IPS-NIHi7 (cell line): ENCODE results near the gene ABCA10.
"Not testable (repeated sequence)": the region's sequence is repeated elsewhere in the genome, so short reads cannot be mapped to it uniquely, and the experiment has no call there.

Experiments
- DNase-seq: peaks from one replicate; pipeline ENCODE4 v3.0.0; 2012; ENCODE audit warnings: mixed read lengths; ENCODE audit errors: extremely low spot score

The ABCA10 gene

GRCh38 chr17:69168642-69169041 is 60.0 kb downstream of the ABCA10 start:
- not testable (repeated sequence) for DNase-seq

GRCh38 chr17:69166957-69167356 is 61.7 kb downstream of the ABCA10 start:
- DNase-seq: no peak

- no peak for DNase-seq
Observed at GRCh38 chr17:69164206-69164605, 64.4 kb downstream of the ABCA10 start.

GRCh38 chr17:69159418-69159817 is 69.2 kb downstream of the ABCA10 start:
- no peak for DNase-seq

GRCh38 chr17:69154267-69154666 is 74.4 kb downstream of the ABCA10 start:
- no peak for DNase-seq

- DNase-seq: no peak
Observed at GRCh38 chr17:69150333-69150732, 78.3 kb downstream of the ABCA10 start.

GRCh38 chr17:69147460-69147859 is 81.2 kb downstream of the ABCA10 start:
- no peak for DNase-seq

- DNase-seq: no peak
Observed at GRCh38 chr17:69144331-69145255, 84.0 kb downstream of the ABCA10 start.

GRCh38 chr17:69143683-69144231 is 84.9 kb downstream of the ABCA10 start:
- no peak for DNase-seq

GRCh38 chr17:69143151-69143550 is 85.5 kb downstream of the ABCA10 start:
- no peak for DNase-seq

GRCh38 chr17:69142175-69142802 is 86.3 kb downstream of the ABCA10 start:
- DNase-seq: no peak

- no peak for DNase-seq
Observed at GRCh38 chr17:69141431-69142174, 87.0 kb downstream of the ABCA10 start, which contains the start of gene ABCA6. Gene ABCA6 (minus strand): TSS chr17:69141895. CDS start chr17:69140703, 1,192 bp downstream.

GRCh38 chr17:69134112-69134511 is 94.5 kb downstream of the ABCA10 start:
- DNase-seq: no peak

GRCh38 chr17:69130627-69131296 is 97.9 kb downstream of the ABCA10 start:
- DNase-seq: no peak

- DNase-seq: no peak
Observed at GRCh38 chr17:69123626-69124025, 105.0 kb downstream of the ABCA10 start.

GRCh38 chr17:69122065-69122464 is 106.6 kb downstream of the ABCA10 start:
- no peak for DNase-seq

GRCh38 chr17:69117855-69118784 is 110.5 kb downstream of the ABCA10 start:
- no peak for DNase-seq

GRCh38 chr17:69111794-69112193 is 116.8 kb downstream of the ABCA10 start:
- no peak for DNase-seq

GRCh38 chr17:69105907-69106730 is 122.5 kb downstream of the ABCA10 start:
- DNase-seq: no peak
